Activated CD4-positive, CD25-positive, alpha-beta regulatory T cell treated with anti-CD3 and anti-CD28 coated beads, Interleukin-2, amount 50 U/mL, for 24 hours (primary cell): ENCODE data around the gene KIF26B.
"Not testable (repeated sequence)": the region's sequence is repeated elsewhere in the genome, so short reads cannot be mapped to it uniquely, and the experiment has no call there.

Source experiments
- ATAC-seq, 2 donors: fragments of 150-1000 bp; cut with Tn5 transposase; one replicate each; pipeline ENCODE4 v1.10.0; 2021; ENCODE audit warnings: mild to moderate bottlenecking in 1 of 2, moderate library complexity in 1 of 2

Gene KIF26B

DNA sequence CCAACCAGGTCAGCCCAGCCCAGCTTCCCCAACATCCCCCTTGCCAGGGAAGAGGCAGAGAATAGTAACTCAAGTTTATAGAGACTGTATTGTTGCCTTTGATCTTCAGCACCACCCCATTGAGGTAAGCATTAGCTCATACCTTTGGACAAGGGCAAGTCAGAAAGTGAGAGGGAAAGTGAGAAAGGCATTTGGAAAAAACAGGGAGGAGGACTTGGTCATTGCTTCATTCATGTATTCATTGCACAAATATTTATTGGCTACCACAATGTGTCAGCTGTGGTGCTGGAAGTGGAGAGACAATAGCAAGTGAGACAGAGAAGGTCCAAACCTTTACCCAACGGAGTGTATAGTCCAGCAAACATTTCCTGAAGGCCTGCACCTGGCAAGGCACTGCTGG is 561.2 kb downstream of the KIF26B start:
- no peak for ATAC-seq

DNA sequence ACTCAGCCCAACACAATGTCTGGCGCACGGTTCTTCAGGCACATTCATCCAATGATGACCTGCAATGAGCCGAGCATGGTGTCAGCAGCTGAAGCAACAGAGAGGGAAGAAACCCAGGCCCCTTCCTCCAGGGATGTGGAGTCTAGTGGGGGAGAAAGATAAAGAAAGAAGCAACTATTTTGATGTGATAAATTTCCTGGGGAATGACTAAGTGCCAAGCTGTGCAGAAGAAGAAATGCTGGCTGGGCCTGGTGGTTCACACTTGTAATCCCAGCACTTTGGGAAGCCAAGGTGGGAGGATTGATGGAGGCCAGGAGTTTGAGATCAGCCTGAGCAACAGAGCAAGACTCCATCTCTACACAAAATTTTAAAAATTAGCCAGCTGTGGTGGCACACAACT is 561.8 kb downstream of the KIF26B start:
- ATAC-seq = no peak

DNA sequence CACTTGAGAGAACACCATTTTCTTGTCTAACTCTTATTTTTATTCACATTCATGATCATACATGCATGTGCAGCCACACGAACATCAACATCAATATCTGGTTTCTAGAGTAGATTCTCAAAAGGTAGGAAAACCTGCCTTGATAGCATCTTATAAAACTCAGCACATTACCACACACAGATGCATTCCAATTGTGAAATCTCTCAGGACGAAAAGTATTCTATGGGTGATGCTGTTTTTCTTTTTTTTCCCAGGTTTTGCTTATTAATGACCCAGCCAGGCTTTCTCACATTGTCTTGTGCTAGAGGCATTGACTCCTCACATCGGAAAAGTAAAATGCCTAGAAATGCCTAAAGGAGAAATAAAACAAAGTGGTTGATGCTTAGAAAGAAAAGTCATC is 562.8 kb downstream of the KIF26B start:
- no peak for ATAC-seq

DNA sequence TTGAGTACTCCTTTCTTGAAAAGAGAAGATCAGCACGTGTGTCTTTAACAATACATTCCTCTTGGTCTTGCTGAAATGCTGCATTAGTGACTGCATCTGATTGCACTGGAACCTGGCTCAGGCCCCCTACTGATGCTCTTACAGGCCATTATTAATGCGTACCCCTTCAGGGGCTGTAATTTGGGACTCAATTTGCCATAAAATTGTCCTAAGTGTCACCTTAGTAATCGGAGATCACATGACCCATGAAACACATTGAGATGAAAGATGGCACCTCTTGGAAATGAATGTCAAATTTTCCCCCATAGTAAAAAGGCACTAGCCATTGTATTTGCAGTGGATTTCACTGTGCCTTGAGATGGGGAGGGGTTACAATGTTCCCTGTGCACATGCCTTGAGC is 563.3 kb downstream of the KIF26B start:
- ATAC-seq = no peak

DNA sequence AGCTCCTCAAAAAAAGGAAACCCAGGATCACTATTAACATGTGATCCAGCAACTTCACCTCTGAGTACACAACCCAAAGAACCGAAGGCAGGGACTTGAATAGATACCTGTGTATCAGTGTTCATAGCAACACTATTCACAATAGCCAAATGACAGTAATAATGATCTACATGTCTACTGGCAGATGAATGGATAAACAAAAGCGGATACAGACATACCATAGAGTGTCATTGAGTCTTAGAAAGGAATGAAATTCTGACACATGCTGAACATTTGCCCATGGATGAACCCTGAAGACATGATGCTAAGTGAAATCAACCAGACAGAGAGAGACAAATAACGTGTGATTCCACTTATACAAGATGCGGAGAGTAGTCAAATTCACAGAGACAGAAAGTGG is 564.2 kb downstream of the KIF26B start:
- ATAC-seq = no peak

DNA sequence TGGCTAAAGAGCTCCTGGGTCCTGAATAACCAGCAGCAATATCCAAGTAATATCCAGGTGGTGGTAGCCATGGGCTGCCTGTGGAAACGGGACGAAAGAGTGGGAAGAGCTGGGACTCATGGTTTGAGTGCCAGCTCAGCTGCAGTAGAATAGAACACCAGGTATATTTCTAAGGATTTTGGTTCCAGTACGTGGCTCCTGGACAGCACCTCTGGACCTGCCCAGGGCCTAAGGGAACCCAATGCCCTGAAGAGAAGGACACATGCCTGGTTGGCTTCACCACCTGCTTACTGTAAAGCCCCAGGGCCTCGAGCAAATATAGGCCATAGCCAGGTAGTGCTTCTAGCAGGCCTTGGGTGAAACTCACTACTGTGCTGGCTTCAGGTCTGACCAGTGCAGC is 566.7 kb downstream of the KIF26B start:
- ATAC-seq = no peak

DNA sequence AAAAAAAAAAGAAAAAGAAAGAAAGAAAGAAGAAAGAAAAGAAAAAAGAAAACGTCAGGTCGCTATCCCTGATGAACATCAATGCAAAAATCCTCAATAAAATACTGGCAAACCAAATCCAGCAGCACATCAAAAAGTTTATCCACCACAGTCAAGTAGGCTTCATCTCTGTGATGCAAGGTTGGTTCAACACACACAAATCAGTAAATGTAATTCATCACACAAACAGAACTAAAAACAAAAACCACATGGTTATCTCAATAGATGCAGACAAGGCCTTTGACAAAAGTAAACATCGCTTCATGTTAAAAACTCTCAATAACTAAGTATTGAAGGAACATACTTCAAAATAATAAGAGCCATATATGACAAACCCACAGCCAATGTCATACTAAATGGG is 573.2 kb downstream of the KIF26B start:
- ATAC-seq = not testable (repeated sequence)

DNA sequence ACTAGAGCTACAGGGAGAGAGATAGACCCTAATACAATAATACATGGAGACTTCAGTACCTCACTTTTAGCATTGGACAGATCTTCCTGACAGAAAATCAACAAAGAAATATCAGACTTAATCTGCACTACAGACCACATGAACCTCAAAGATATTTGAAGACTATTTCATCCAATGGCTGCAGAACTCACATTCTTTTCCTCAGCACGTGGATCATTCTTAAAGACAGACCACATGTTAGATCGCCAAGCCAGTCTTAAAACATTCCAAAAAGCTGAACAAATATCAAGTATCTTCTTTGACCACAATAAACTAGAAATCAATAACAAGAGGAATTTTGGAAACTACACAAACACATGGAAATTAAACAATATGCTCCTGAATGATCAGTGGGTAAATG is 576.0 kb downstream of the KIF26B start:
- no peak for ATAC-seq

DNA sequence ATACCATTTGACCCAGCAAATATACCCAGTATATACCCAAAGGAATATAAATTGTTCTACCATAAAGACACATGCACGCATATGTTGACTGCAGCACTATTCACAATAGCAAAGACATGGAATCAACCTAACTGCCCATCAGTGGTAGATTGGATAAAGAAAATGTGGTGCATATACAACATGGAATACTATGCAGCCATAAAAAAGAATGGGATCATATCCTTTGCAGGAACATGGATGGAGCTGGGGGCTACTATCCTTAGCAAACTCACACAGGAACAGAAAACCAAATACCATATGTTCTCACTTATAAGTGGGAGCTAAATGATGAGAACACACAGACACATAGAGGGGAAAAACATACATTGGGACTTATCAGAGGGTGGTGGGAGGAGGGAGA is 585.6 kb downstream of the KIF26B start:
- not testable (repeated sequence) for ATAC-seq

DNA sequence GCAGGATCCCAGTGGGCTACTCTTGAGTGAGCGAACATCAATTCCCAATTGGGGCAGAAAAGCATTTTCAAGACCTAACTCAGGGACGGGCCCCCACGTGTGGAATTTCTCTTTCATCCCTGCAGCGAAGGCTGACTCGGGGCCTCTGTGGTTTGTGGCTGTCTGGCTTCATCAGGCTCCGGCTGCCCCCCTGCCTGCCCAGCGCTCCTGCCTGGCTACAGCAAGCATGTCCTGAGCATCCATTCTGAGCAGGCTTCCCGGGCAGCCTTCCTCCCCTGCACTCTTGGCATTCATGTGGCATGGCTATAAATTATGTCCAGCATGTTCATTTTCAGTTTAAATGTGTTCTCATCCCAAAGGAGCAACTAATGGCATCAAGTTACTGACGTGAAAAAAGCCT is 588.1 kb downstream of the KIF26B start:
- ATAC-seq = no peak

DNA sequence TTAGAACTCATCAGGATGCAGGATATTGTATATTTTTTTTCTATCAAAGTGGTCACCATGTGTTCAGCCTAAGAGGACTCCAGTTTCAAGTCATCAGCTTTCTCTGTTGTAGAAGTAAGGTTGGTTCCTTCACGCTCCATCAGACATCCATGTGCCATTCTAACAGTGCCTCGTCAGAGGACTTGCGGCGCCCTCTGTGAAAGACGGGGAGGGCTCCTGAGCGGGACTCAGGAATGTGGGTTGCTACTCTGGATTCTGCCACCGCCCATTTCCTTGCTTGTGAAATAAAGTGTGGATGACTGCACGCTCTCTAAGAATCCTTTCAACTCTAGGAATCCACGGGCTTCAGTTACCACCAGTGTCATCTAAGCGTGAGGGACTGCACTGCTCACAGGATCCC is 593.5 kb downstream of the KIF26B start:
- ATAC-seq = no peak

DNA sequence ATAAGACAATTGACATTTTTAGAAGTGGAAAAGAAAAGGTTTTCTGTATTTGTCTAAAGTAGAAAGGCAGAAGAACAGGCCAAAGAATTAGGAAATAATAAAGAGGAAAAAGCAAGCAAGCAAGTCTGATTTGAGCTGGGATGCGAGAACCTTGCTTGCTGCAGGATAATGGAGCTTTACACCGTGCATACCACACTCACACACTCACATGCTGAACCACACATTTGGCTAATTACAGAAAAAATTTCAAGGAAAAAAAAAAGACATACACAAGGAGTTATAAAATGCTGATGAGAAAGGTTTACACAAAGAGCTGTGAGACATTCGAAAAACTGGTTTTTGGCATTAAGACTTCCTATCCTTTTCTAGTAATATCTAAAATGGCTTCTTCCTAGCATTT is 593.9 kb downstream of the KIF26B start:
- no peak for ATAC-seq

DNA sequence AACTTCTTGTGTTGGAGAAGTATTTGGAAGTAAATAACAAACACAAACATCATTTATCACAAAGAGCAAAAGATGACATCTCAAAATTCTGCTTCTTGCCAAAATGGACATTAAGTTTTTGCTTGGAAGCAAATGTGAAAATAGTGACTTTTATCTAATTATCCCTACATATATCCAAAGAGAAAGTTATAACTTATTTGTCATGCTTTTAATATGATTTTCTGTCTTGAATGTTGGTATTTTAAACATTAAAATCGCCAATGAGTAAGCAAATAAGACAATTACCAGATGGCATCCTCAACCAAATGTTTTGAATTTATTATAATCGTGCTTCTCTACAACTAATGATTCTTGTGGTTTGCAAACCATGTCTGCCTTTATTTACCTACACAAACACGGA is 594.3 kb downstream of the KIF26B start:
- no peak for ATAC-seq

DNA sequence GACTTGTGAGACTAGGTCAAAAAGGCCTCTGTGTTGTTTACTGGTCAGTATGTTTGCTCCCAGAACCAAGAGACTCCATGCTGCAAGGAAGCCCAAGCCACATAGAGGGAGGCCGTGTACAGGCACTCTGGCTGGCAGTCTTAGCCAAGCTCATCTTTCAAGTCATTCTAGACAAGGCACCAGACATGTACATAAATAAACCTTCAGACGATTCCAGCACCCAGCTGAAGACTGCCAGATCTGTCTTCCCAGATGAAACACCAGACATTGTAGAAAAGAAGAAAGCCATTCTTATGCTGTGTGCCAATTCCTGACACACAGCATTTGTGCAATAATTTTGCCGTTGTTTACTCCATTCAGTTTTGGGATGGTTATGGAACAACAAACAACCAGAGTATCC is 595.5 kb downstream of the KIF26B start:
- ATAC-seq = no peak

DNA sequence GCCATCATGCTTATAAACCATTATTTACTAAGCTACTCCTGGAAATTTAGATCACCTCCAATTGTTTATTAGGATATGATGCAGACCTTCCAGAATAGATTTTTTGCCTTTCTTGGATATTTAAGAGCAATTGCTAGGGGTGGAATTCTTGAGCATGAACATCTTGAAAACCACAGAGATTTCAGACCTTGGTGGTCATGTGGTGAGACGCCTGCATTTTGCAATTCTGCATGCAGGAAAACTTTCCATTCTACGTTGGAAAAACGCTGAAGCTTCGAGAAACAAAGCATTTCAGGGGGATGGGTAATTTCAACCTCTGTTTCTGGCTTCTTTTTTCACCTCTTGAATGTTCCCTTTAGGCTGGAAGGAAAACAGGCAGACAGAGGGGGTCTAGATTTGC is 596.3 kb downstream of the KIF26B start:
- no peak for ATAC-seq

DNA sequence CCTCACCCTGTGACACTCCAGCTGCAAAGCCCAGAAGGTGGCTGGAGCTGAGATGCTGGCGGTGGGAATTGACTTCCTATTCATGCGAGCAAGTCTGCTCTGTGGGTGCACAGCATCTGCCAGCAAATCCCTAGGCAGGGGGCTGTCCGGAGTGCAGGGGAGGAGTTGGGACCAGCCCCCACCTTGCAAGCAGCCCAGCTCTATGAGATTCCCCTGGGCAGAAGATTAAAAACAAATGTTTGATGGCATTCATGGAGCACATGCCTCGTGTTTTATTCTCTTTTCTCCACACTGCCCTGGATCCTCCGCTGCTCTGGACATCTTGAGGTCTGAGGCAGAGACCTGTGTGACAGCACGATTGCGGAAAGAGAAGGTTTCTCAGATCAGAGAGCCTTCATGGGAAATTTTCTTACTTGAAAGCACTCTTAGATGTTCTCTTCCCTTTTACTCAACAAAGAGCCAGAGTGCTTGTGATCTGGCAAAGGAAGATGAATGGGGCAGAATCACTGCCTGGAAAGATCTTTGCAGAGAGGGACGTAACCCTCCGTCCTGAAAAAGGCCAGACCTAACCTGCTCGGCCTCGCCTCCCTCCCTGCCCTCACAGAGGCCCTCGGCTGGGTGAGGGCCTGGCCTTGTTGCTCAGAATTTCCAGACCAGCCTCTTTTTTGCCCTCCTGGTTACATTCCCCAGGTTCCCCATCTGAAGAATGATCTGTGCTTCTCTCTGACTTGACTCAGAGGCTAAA is 597.1 kb downstream of the KIF26B start:
- no peak for ATAC-seq

DNA sequence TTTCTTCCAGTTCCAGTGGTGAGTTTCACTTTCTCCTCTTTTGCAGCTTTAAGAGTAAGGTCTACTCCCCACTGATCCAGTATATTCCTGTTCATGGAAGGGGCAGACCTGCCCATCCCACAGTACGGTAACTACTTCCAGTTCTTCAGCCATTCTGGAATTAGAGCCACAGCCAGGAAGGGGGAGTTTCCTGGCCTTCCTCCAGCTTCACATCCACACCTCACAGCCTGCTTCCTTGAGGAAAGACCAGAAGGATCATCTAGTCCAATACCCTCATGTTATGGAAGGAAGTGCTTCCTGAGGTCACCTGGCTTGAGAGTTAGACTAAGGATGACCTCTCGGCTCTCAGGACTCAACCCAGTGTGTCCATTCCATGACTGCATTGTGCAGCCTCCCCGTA is 597.8 kb downstream of the KIF26B start:
- ATAC-seq = no peak

DNA sequence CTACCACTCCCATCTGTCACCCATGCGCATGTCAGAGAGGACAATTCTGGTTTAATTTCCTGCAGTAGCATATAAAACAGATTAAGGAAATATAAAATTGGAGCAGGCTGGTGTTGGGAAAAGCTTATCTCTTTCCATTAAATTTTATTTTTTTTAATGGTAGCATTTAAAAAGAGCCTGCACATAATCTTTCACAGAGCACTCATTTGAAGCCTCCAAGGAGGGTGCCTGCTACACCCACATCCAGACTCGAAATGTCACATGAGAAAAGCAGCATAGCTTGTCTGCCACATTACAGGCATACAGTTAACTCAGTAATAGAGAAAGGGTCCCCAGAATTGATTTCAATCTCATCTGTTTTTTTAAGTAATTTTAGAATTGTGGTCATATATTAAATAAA is 599.0 kb downstream of the KIF26B start:
- ATAC-seq = no peak

DNA sequence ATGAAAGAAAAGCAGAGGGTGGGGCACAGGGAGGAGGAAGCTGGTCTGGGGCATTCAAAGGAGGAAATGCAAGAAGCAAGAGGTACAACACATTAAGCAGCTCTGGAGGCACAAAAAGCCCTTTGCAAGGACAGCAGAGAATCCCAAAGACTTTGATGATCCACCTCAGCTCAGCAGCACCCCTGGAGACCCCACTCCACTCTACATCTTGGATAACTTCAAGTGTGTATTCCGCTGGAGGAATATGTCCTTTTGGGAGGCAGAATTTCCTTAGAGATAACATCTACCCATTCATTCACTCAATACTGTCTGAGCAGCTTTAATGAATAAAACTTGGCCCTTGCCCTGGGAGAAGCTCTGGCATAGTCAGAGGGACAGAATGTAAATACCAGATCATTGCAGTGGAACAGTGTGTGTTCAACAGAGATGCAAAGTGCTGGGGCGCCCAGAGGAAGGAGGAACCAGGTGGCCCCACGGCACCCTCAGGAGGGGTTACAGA is 599.7 kb downstream of the KIF26B start:
- no peak for ATAC-seq
